ENCODE data around the gene ITIH5.

ITIH5 gene

DNA sequence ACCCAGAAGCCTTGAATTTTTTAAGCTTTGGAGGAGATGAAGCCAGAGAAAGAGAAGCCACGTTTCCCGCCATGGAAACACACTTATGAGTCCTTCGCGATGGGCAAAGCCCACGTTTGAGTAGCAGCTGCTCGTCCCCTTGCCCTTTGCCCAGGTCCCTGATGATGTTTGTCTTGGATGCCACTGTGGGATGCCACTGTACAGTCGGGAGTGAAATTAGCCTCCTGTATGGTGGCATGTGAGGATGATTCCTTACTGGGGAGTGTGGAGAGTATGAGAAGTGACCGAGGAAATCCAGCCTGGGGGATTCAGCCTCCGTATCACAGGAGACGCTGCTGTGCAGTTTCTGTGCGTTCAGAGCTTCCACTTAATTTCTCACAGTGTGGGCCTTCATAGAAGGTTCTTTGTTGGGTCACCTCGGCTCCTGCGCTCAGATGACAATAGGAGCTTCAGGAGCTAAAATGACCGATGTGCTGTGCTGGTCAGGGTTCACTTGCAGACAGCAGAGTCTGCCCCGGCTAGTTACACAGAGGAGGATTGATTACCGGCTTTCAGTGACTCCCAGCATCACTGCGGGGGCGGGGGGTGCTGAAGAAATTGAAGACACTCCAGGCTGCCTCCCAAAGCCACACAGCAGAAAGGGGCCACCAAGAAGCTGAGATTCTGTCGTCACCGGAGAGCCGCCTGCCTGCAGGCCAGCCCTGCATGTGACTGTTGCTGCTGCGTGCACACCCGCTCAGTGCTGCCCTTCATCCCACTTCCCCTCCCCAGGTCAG, 133.9 kb downstream of the ITIH5 start:
- Histone ChIP-seq H3F3A (ENCODE audit: insufficient read depth, low read length) (no peaks in the 10 kb centered on the region), H3K9me2 (replicated peaks; ENCODE audit: insufficient read depth, low read length) (no peaks in the 10 kb centered on the region), H3K9ac (ENCODE audit: low read length) (no peak overlapping the region), H4K20me1 (ENCODE audit: insufficient read depth, low read length) (no peaks in the 10 kb centered on the region), H3K4me2 (ENCODE audit: low read depth, low read length) (no peak overlapping the region), H3K79me2 (ENCODE audit: low read length) (no peaks in the 10 kb centered on the region), H3K36me3 (replicated peaks; ENCODE audit: insufficient read depth, low read length) (no peaks in the 10 kb centered on the region), H2AFZ (ENCODE audit: low read length) (no peak overlapping the region), H3K9me3 (replicated peaks; ENCODE audit: insufficient read depth, low read length) (no peaks in the 10 kb centered on the region), H3K27ac (ENCODE audit: low read length) (no peak overlapping the region), H3K4me3 (ENCODE audit: low read length) (no peak overlapping the region), H3K27me3 (replicated peaks; ENCODE audit: insufficient read depth, low read length) (no peaks in the 10 kb centered on the region), H3K4me1 (ENCODE audit: low read length) (no peaks in the 10 kb centered on the region)
- TF ChIP-seq EZH2phosphoT487 (IDR thresholded peaks at IDR 0.05; ENCODE audit: low read length) (no peak), CTCF (IDR thresholded peaks at IDR 0.05; ENCODE audit: low read length) (no peak), EZH2 (optimal IDR thresholded peaks at IDR 0.05; ENCODE audit: low read depth, low read length) (no peak)
- no peak for DNase-seq

DNA sequence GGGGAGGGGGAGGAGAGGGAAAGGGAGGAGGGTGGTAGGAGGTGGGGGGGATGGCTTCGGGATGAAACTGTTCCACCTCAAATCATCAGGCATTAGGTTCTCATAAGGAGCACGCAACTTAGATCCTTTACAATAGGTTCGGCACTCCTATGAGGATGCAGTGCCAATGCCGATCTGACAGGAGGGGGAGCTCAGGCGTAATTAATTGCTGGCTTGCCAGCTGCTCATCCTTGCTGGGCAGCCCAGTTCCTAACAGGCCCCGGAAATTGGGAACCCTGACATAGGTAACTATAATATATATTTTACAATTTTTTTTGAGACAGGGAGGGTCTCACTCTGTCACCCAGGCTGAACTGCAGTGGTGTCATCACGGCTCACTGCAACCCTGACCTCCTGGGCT, 137.1 kb downstream of the ITIH5 start:
- TF ChIP-seq CTCF (IDR thresholded peaks at IDR 0.05; ENCODE audit: low read length) (no peak), EZH2phosphoT487 (IDR thresholded peaks at IDR 0.05; ENCODE audit: low read length) (no peak), EZH2 (optimal IDR thresholded peaks at IDR 0.05; ENCODE audit: low read depth, low read length) (no peak)
- Histone ChIP-seq H2AFZ (ENCODE audit: low read length) (no peak overlapping the region), H3F3A (ENCODE audit: insufficient read depth, low read length) (0 out of 2 replicates have a peak, but pooled peaks cover 4% of the 10 kb centered on the region), H3K9ac (ENCODE audit: low read length) (no peak overlapping the region), H3K4me1 (ENCODE audit: low read length) (peaks cover 6% of the 10 kb centered on the region), H3K4me2 (ENCODE audit: low read depth, low read length) (no peak overlapping the region), H3K36me3 (replicated peaks; ENCODE audit: insufficient read depth, low read length) (no peaks in the 10 kb centered on the region), H3K4me3 (ENCODE audit: low read length) (no peak overlapping the region), H3K79me2 (ENCODE audit: low read length) (no peaks in the 10 kb centered on the region), H3K27ac (ENCODE audit: low read length) (no peak overlapping the region), H4K20me1 (ENCODE audit: insufficient read depth, low read length) (no peaks in the 10 kb centered on the region), H3K9me3 (replicated peaks; ENCODE audit: insufficient read depth, low read length) (no peaks in the 10 kb centered on the region), H3K9me2 (replicated peaks; ENCODE audit: insufficient read depth, low read length) (no peaks in the 10 kb centered on the region), H3K27me3 (replicated peaks; ENCODE audit: insufficient read depth, low read length) (no peaks in the 10 kb centered on the region)
- no peak for DNase-seq

DNA sequence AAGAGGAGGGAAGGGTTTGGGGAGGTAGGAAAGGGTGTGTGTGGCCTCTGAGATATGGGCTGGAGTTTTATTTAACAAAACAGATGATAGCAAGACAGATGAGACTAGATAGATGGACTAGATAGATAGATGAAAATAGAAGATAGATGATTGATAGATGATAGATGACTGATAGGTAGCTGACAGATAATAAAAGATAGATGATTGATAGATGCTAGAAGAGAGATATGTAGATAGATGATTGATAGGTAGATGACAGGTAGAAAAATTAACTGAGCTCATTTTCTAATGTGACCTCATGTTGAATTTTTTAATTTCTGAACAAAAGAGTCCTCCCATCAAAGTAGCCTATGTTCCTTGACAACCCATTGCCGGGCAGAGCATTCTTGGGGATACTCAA, 139.3 kb downstream of the ITIH5 start:
- H3K79me2 ChIP-seq (ENCODE audit: low read length) = no peaks in the 10 kb centered on the region
- no peaks in the 10 kb centered on the region for H3K27me3 ChIP-seq (replicated peaks; ENCODE audit: insufficient read depth, low read length)
- no peaks in the 10 kb centered on the region for H3K9me3 ChIP-seq (replicated peaks; ENCODE audit: insufficient read depth, low read length)
- H3K27ac ChIP-seq (ENCODE audit: low read length) = no peak overlapping the region
- 0 out of 2 replicates have a peak, but pooled peaks cover 4% of the 10 kb centered on the region for H3F3A ChIP-seq (ENCODE audit: insufficient read depth, low read length)
- TF ChIP-seq CTCF (IDR thresholded peaks at IDR 0.05; ENCODE audit: low read length) (no peak), EZH2 (optimal IDR thresholded peaks at IDR 0.05; ENCODE audit: low read depth, low read length) (no peak), EZH2phosphoT487 (IDR thresholded peaks at IDR 0.05; ENCODE audit: low read length) (no peak)
- H3K4me1 ChIP-seq (ENCODE audit: low read length) = peaks cover 6% of the 10 kb centered on the region
- H4K20me1 ChIP-seq (ENCODE audit: insufficient read depth, low read length) = no peaks in the 10 kb centered on the region
- H2AFZ ChIP-seq (ENCODE audit: low read length) = no peak overlapping the region
- H3K4me2 ChIP-seq (ENCODE audit: low read depth, low read length) = no peak overlapping the region
- H3K9me2 ChIP-seq (replicated peaks; ENCODE audit: insufficient read depth, low read length) = no peaks in the 10 kb centered on the region
- no peak overlapping the region for H3K9ac ChIP-seq (ENCODE audit: low read length)
- no peaks in the 10 kb centered on the region for H3K36me3 ChIP-seq (replicated peaks; ENCODE audit: insufficient read depth, low read length)
- H3K4me3 ChIP-seq (ENCODE audit: low read length) = no peak overlapping the region
- DNase-seq = no peak

Data from MM.1S (cell line).